Measurements from ENCODE around the gene PAPOLB. TPM values are rescaled to one million over a fixed set of nuclear protein-coding genes. Genes with fewer than 3 reads are reported as not detected.

PAPOLB gene
- total and polyA plus RNA-seq, 10 of the 15 experiments (the other 5 are each of a cell fraction or from before 2014, with no cell fraction given), result 0.01 TPM; not detected in 9

DNA sequence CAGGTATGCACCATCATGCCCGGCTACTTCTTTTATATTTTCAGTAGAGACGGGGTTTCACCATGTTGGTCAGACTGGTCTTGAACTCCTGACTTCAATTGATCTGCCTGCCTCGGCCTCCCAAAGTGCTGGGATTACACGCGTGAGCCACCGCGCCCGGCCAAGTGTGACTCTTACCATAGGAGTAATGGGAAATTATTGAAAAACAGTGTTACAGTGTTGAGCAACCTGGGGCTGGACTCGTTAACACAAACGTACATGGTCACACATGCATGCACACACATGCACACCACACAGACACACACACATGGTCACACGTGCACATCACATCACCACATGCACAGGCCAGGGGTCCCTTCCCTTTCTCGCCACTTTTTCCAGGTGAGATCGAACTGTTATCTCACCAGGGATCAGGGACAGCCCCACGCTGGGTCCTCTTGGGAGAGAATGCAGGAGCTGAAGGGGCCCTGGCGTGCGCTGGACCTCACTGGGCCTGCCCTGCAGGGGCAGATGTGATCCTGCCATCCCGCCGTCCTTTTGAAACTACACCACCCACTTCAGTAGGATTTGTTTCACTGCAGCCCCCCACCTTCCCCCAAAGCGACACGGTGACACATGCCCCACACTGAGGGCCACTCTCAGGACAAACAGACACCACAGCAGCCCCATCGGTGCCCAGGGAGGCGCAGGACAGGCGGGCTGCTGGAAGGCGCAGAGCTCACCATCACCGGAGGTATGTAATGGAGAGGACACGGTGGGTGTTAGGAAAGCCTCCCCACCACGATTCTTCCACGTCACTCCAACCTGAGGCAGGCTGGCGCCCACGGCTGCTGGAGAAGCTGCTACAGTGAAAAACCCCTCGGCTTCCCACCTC lies 11.5 kb upstream of the PAPOLB start:
- Histone ChIP-seq H3K36me3 (ENCODE audit: control insufficient read depth in 2 of 2, insufficient read depth in 2 of 2, low read length in 1 of 2) (no peaks in the 10 kb centered on the region), H3K79me2 (ENCODE audit: control insufficient read depth, insufficient read depth, low read length) (no peaks in the 10 kb centered on the region), H3K4me2 (ENCODE audit: control insufficient read depth, insufficient read depth) (no peak overlapping the region), H3K9me3 (replicated peaks; ENCODE audit: control insufficient read depth, insufficient read depth, low read length) (no peaks in the 10 kb centered on the region), H4K20me1 (ENCODE audit: control insufficient read depth, insufficient read depth) (no peaks in the 10 kb centered on the region), H3K4me1 (ENCODE audit: control insufficient read depth, insufficient read depth, low read length) (no peaks in the 10 kb centered on the region), H3K27ac (ENCODE audit: control insufficient read depth, insufficient read depth) (no peak overlapping the region), H3K4me3 (no peak overlapping the region), H3K27me3 (replicated peaks in 1 of 2; ENCODE audit: control insufficient read depth in 2 of 2, insufficient read depth in 2 of 2, low read length in 1 of 2) (no peaks in the 10 kb centered on the region; a peak in 1 of 4 replicates), H3K9ac (ENCODE audit: control insufficient read depth, insufficient read depth, low read length) (no peak overlapping the region), H2AFZ (ENCODE audit: control insufficient read depth, low read depth, low read length) (no peak overlapping the region)
- BruUV-seq (replicated peaks), result no TSS peak
- WGBS (ENCODE audit: insufficient coverage, insufficient replicate concordance, low lambda C conversion rate, missing lambda C conversion rate), result 51% methylated on average over 31 of the region's 31 CpGs
- ChIA-PET SMC1A (ENCODE audit: uncharacterized antibody, unreplicated experiment) (no interaction called here), CTCF (no interaction called here), POLR2A (no interaction called here), RAD21 (ENCODE audit: unreplicated experiment) (no interaction called here)
- ATAC-seq, result no peak
- in situ Hi-C loops (cut with MboI) (no loop called here), intact Hi-C loops (cut with micrococcal nuclease; ENCODE audit: unreplicated experiment) (no loop called here)
- TF ChIP-seq PAX5 (IDR thresholded peaks at IDR 0.05; ENCODE audit: borderline replicate concordance, low read depth, low read length), result peak; percentile 44; the same call in 1 of the 2 replicates
- TF ChIP-seq YY1 (IDR thresholded peaks at IDR 0.05; ENCODE audit: low read depth, low read length), result no peak
- FAIRE-seq, result no peak
- no peak for DNase-seq (ENCODE audit: low read depth, low spot score)

DNA sequence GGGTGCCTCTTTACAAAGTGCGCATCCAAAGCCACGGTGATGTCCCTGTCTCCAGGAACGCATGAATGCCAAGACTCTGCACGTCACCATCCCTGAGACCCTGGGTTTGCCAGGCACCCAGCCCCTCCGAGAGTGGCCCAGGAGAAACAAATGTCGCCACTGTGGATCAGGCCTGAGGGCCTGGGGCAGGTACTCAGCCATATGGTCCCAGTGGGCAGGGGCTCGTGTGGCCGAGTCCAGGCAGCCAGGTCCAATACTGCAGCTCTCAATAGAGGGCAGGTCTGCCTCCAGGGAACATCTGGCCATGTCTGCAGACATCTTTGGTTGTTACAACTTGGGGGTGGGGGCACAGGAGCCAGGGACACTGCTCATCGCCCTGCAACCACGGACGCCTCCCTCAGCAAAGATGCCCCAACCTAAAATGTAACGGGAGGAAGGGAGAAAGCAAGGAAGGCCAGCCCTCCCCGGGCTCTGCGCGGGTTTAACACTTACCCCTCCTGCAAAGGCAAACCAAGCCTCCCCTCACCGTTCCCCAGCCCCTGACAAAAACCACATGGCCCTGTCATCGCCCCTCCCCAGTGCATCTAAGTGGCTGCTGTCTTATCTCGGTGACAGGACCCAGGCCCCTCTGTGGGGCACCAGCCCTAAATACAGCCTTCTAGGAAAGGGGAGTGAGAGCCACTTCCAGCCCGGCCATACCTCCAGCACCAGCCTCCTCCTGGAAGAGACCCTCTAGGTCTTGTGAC lies 10.3 kb upstream of the PAPOLB start:
- in situ Hi-C loops (cut with MboI), result no loop called here
- Histone ChIP-seq H3K4me3 (no peak overlapping the region), H3K9ac (ENCODE audit: control insufficient read depth, insufficient read depth, low read length) (no peak overlapping the region), H3K79me2 (ENCODE audit: control insufficient read depth, insufficient read depth, low read length) (no peaks in the 10 kb centered on the region), H3K27me3 (replicated peaks in 1 of 2; ENCODE audit: control insufficient read depth in 2 of 2, insufficient read depth in 2 of 2, low read length in 1 of 2) (no peaks in the 10 kb centered on the region; a peak in 1 of 4 replicates), H3K9me3 (replicated peaks; ENCODE audit: control insufficient read depth, insufficient read depth, low read length) (no peaks in the 10 kb centered on the region), H3K4me2 (ENCODE audit: control insufficient read depth, insufficient read depth) (no peak overlapping the region), H3K4me1 (ENCODE audit: control insufficient read depth, insufficient read depth, low read length) (no peaks in the 10 kb centered on the region), H3K27ac (ENCODE audit: control insufficient read depth, insufficient read depth) (no peak overlapping the region), H4K20me1 (ENCODE audit: control insufficient read depth, insufficient read depth) (no peaks in the 10 kb centered on the region), H2AFZ (ENCODE audit: control insufficient read depth, low read depth, low read length) (no peak overlapping the region), H3K36me3 (ENCODE audit: control insufficient read depth in 2 of 2, insufficient read depth in 2 of 2, low read length in 1 of 2) (no peaks in the 10 kb centered on the region)
- FAIRE-seq, result no peak
- ChIA-PET RAD21 (ENCODE audit: unreplicated experiment) (no interaction called here), CTCF (no interaction called here), POLR2A (no interaction called here), SMC1A (ENCODE audit: uncharacterized antibody, unreplicated experiment) (no interaction called here)
- BruUV-seq (replicated peaks), result no TSS peak
- no peak for DNase-seq (ENCODE audit: low read depth, low spot score)
- intact Hi-C loops (cut with micrococcal nuclease; ENCODE audit: unreplicated experiment), result no loop called here
- ATAC-seq, result no peak
- 41% methylated on average over 19 of the region's 19 CpGs for WGBS (ENCODE audit: insufficient coverage, insufficient replicate concordance, low lambda C conversion rate, missing lambda C conversion rate)
- TF ChIP-seq GATAD2B (conservative IDR thresholded peaks at IDR 0.05; ENCODE audit: low read depth) (no peak), IRF4 (IDR thresholded peaks at IDR 0.05; ENCODE audit: low read depth, low read length) (no peak), RFX5 (IDR thresholded peaks at IDR 0.05; ENCODE audit: low read depth, low read length) (no peak), SUZ12 (IDR thresholded peaks at IDR 0.05; ENCODE audit: unreplicated experiment) (no peak), ZNF384 (IDR thresholded peaks at IDR 0.05; ENCODE audit: borderline replicate concordance, low read depth, low read length) (no peak)
- TF ChIP-seq, protein P1, sequence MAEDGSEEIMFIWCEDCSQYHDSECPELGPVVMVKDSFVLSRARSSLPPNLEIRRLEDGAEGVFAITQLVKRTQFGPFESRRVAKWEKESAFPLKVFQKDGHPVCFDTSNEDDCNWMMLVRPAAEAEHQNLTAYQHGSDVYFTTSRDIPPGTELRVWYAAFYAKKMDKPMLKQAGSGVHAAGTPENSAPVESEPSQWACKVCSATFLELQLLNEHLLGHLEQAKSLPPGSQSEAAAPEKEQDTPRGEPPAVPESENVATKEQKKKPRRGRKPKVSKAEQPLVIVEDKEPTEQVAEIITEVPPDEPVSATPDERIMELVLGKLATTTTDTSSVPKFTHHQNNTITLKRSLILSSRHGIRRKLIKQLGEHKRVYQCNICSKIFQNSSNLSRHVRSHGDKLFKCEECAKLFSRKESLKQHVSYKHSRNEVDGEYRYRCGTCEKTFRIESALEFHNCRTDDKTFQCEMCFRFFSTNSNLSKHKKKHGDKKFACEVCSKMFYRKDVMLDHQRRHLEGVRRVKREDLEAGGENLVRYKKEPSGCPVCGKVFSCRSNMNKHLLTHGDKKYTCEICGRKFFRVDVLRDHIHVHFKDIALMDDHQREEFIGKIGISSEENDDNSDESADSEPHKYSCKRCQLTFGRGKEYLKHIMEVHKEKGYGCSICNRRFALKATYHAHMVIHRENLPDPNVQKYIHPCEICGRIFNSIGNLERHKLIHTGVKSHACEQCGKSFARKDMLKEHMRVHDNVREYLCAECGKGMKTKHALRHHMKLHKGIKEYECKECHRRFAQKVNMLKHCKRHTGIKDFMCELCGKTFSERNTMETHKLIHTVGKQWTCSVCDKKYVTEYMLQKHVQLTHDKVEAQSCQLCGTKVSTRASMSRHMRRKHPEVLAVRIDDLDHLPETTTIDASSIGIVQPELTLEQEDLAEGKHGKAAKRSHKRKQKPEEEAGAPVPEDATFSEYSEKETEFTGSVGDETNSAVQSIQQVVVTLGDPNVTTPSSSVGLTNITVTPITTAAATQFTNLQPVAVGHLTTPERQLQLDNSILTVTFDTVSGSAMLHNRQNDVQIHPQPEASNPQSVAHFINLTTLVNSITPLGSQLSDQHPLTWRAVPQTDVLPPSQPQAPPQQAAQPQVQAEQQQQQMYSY (CRISPR knock-in tag; IDR thresholded peaks at IDR 0.05), result no peak
- TF ChIP-seq, protein P2, sequence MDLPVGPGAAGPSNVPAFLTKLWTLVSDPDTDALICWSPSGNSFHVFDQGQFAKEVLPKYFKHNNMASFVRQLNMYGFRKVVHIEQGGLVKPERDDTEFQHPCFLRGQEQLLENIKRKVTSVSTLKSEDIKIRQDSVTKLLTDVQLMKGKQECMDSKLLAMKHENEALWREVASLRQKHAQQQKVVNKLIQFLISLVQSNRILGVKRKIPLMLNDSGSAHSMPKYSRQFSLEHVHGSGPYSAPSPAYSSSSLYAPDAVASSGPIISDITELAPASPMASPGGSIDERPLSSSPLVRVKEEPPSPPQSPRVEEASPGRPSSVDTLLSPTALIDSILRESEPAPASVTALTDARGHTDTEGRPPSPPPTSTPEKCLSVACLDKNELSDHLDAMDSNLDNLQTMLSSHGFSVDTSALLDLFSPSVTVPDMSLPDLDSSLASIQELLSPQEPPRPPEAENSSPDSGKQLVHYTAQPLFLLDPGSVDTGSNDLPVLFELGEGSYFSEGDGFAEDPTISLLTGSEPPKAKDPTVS (IDR thresholded peaks at IDR 0.05; ENCODE audit: low read depth, low read length), result no peak

All from GM12878 (cell line).